OCI-LY7 (cell line): ENCODE measurements around the gene SETBP1. TPM values are rescaled to one million over a fixed set of nuclear protein-coding genes. Genes with fewer than 3 reads are reported as not detected.

Source experiments
- BruUV-seq: library from RNA; stranded (reverse); fragments of 400-500 nt; replicated peaks from 2 replicates; lab custom pipeline; 2021; lab: Mats Ljungman, UMichigan
- CTCF ChIA-PET: fragments of 300-600 bp; sonication (Branson Sonifier 250); formaldehyde crosslinking; loops from one replicate; lab custom pipeline; 2022; ENCODE audit warnings: antibody characterized with exemption; ENCODE audit not compliant: unreplicated experiment; lab: Charles Lee
- POLR2A ChIA-PET: fragments of 300-600 bp; sonication (Branson Sonifier 250); formaldehyde crosslinking; loops from one replicate; lab custom pipeline; 2022; ENCODE audit warnings: antibody characterized with exemption; lab: Charles Lee
- DNase-seq: peaks from one replicate; pipeline ENCODE4 v3.0.0-alpha.2; 2015; ENCODE audit warnings: low spot score
- H2AFZ ChIP-seq: fragments of 200-600 bp; sonication (generic), shearing (Covaris generic); 2 replicates; pipeline ENCODE4 v1.6.1; 2014; ENCODE audit warnings: mild to moderate bottlenecking, antibody characterized with exemption, low read length, moderate library complexity
- H3K27ac ChIP-seq: fragments of 200-600 bp; sonication (generic); 2 replicates; pipeline ENCODE4 v1.5.1; 2014; ENCODE audit warnings: mixed run types, low read depth, mild to moderate bottlenecking, moderate library complexity, low read length, inconsistent platforms; ENCODE audit not compliant: poor library complexity, severe bottlenecking
- H3K36me3 ChIP-seq: fragments of 200-600 bp; sonication (generic); 2 replicates; pipeline ENCODE4 v1.6.1; 2014; ENCODE audit warnings: mild to moderate bottlenecking, antibody characterized with exemption, low read length, moderate library complexity, mixed read lengths; ENCODE audit not compliant: insufficient read depth
- H3K4me1 ChIP-seq: fragments of 200-600 bp; sonication (generic); 2 replicates; pipeline ENCODE4 v1.5.1; 2014; ENCODE audit warnings: mild to moderate bottlenecking, low read length; ENCODE audit not compliant: insufficient read depth, poor library complexity, severe bottlenecking
- H3K4me2 ChIP-seq: fragments of 200-600 bp; sonication (generic); 2 replicates; pipeline ENCODE4 v1.6.1; 2014; ENCODE audit warnings: mild to moderate bottlenecking, low read length
- H3K4me3 ChIP-seq: fragments of 200-600 bp; sonication (generic); 2 replicates; pipeline ENCODE4 v1.5.1; 2014; ENCODE audit warnings: mild to moderate bottlenecking, low read depth, low read length; ENCODE audit not compliant: poor library complexity, severe bottlenecking
- H3K79me2 ChIP-seq: fragments of 200-600 bp; sonication (generic); 2 replicates; pipeline ENCODE4 v1.6.1; 2016; ENCODE audit warnings: low read depth, mild to moderate bottlenecking, low read length, moderate library complexity, mixed read lengths; ENCODE audit not compliant: insufficient read depth
- H3K9me2 ChIP-seq: fragments of 200-600 bp; sonication (generic); 2 replicates; pipeline ENCODE4 v1.6.1; 2016; ENCODE audit warnings: mild to moderate bottlenecking, low read length, mixed read lengths; ENCODE audit not compliant: insufficient read depth
- H3K9me3 ChIP-seq: fragments of 200-600 bp; sonication (generic); 2 replicates; pipeline ENCODE4 v1.6.1; 2014; ENCODE audit warnings: mild to moderate bottlenecking, mixed run types, low read length, mixed read lengths
- H4K20me1 ChIP-seq: fragments of 200-600 bp; sonication (generic); 2 replicates; pipeline ENCODE4 v1.6.1; 2014; ENCODE audit warnings: mild to moderate bottlenecking, antibody characterized with exemption, low read length, moderate library complexity, mixed read lengths; ENCODE audit not compliant: insufficient read depth
- CTCF ChIP-seq: fragments of 200-600 bp; sonication (generic); conservative IDR thresholded peaks from 2 replicates; pipeline ENCODE4 v1.5.1; 2014; ENCODE audit warnings: mild to moderate bottlenecking, antibody characterized with exemption, low read length, moderate library complexity, mixed read lengths
- EZH2phosphoT487 ChIP-seq: fragments of 200-600 bp; sonication (generic); IDR thresholded peaks from 2 replicates; pipeline ENCODE4 v1.6.1; 2018; ENCODE audit warnings: low read depth, borderline replicate concordance, mild to moderate bottlenecking, mixed run types, antibody characterized with exemption, low read length, moderate library complexity, mixed read lengths
- intact Hi-C: fragments of 100-400 bp; cut with micrococcal nuclease; formaldehyde crosslinking; loops from one replicate; pipeline ENCODE4 v1.10.0; 2022; ENCODE audit not compliant: unreplicated experiment
- total RNA-seq, 2 experiments: library from RNA; depleted of rRNA in 1 of 2; stranded (reverse); fragments of >200 nt in 1 of 2; shearing (Covaris generic) in 1 of 2; gene quantifications; 2 replicates each; pipeline ENCODE4 v1.2.3, GENCODE V29; 2014 to 2022

The SETBP1 gene
- total RNA-seq, 2 experiments from 2014 or later: 2.6 to 9.1 TPM

- Histone ChIP-seq H3K9me2 (no peaks in the 10 kb centered on the region), H3K79me2 (no peaks in the 10 kb centered on the region), H3K4me1 (peaks cover 23% of the 10 kb centered on the region), H3K27ac (no peak overlapping the region), H3K9me3 (no peaks in the 10 kb centered on the region), H3K4me2 (no peak overlapping the region), H4K20me1 (no peaks in the 10 kb centered on the region), H3K4me3 (no peak overlapping the region), H3K36me3 (no peaks in the 10 kb centered on the region), H2AFZ (no peak overlapping the region)
- POLR2A ChIA-PET: interaction anchor here (1.1 kb wide), 1 partner anchor 13 kb away, joined by 4 read pairs; no protein-coding TSS in a partner anchor
- CTCF ChIA-PET: no interaction called here
- no TSS peak for BruUV-seq
- no peak for TF ChIP-seq CTCF
- TF ChIP-seq EZH2phosphoT487: no peak
- no peak for DNase-seq
- intact Hi-C loops: no loop called here
Observed at GRCh38 chr18:44813586-44813985, 132.9 kb downstream of the SETBP1 start.

GRCh38 chr18:44815108-44815507 is 134.4 kb downstream of the SETBP1 start:
- H3K4me2 ChIP-seq: no peak overlapping the region
- no TSS peak for BruUV-seq
- no peak for DNase-seq
- H3K9me2 ChIP-seq: no peaks in the 10 kb centered on the region
- no peaks in the 10 kb centered on the region for H3K9me3 ChIP-seq
- POLR2A ChIA-PET: no interaction called here
- no peak for TF ChIP-seq EZH2phosphoT487
- no peak for TF ChIP-seq CTCF
- CTCF ChIA-PET: no interaction called here
- intact Hi-C loops: no loop called here
- no peak overlapping the region for H3K4me3 ChIP-seq
- no peak overlapping the region for H2AFZ ChIP-seq
- H4K20me1 ChIP-seq: no peaks in the 10 kb centered on the region
- H3K36me3 ChIP-seq: no peaks in the 10 kb centered on the region
- H3K4me1 ChIP-seq: peaks cover 33% of the 10 kb centered on the region
- no peak overlapping the region for H3K27ac ChIP-seq
- no peaks in the 10 kb centered on the region for H3K79me2 ChIP-seq

GRCh38 chr18:44816050-44816449 is 135.4 kb downstream of the SETBP1 start:
- Histone ChIP-seq H3K4me3 (no peak overlapping the region), H3K9me2 (no peaks in the 10 kb centered on the region), H3K4me1 (peaks cover 33% of the 10 kb centered on the region), H3K79me2 (no peaks in the 10 kb centered on the region), H3K4me2 (peak overlapping the region; percentile 44), H3K27ac (no peak overlapping the region), H2AFZ (no peak overlapping the region), H3K36me3 (no peaks in the 10 kb centered on the region), H3K9me3 (no peaks in the 10 kb centered on the region), H4K20me1 (no peaks in the 10 kb centered on the region)
- intact Hi-C loops: no loop called here
- TF ChIP-seq EZH2phosphoT487 (no peak), CTCF (no peak)
- DNase-seq: no peak
- BruUV-seq: no TSS peak
- ChIA-PET CTCF (no interaction called here), POLR2A (no interaction called here)
